Mucosa of descending colon (tissue), 3 donors: ENCODE results near the gene TAF11L5. TPM values are rescaled to one million over a fixed set of nuclear protein-coding genes. Genes with fewer than 3 reads are reported as not detected.
"Not testable (repeated sequence)": the region's sequence is repeated elsewhere in the genome, so short reads cannot be mapped to it uniquely, and the experiment has no call there.

ENCODE experiments used
- ATAC-seq: fragments of 200-7000 bp; cut with Tn5 transposase; one replicate; pipeline ENCODE4 v1.9.1; 2020; ENCODE audit warnings: mild to moderate bottlenecking, moderate library complexity
- DNase-seq, 3 donors: peaks; one replicate each; pipeline ENCODE4 v3.0.0-alpha.2; 2020
- H3K36me3 ChIP-seq: fragments of 200-600 bp; one replicate; pipeline ENCODE4 v1.8.0; 2021; ENCODE audit warnings: low read depth, mild to moderate bottlenecking
- H3K4me1 ChIP-seq: fragments of 200-600 bp; one replicate; pipeline ENCODE4 v1.8.0; 2021; ENCODE audit warnings: low read depth, mild to moderate bottlenecking
- H3K4me3 ChIP-seq: fragments of 200-600 bp; one replicate; pipeline ENCODE4 v1.8.0; 2021; ENCODE audit warnings: mild to moderate bottlenecking
- H3K9me3 ChIP-seq: fragments of 200-600 bp; one replicate; pipeline ENCODE4 v1.8.0; 2021; ENCODE audit warnings: mild to moderate bottlenecking
- intact Hi-C, 2 donors: fragments of 100-400 bp; cut with DNase I in 1 of 2; cut with micrococcal nuclease in 1 of 2; formaldehyde crosslinking; loops; one replicate each; pipeline versions ENCODE4 v1.11.0 to v1.11.1; 2022; cut with DNase I, micrococcal nuclease
- total RNA-seq, 3 donors: library from RNA; stranded (reverse); fragmentation: NEBNext Ultra II Directional in 2 of 3; extraction: Animal tissue kit (Norgen Biotek cat#: 25700) in 2 of 3; gene quantifications; one replicate each; pipeline versions ENCODE4 v1.2.1 to v1.2.4, GENCODE V29; 2021 to 2023
- donor health status: DM: no; HTN: no; CAD: no; lungs with moderate emphysema.
- donor health status: DM: no; HTN: no; CAD: no.
- donor health status: DM: no; HTN: yes; CAD: no.

TAF11L5 gene
- total RNA-seq, 3 donors from 2014 or later, result not detected

DNA sequence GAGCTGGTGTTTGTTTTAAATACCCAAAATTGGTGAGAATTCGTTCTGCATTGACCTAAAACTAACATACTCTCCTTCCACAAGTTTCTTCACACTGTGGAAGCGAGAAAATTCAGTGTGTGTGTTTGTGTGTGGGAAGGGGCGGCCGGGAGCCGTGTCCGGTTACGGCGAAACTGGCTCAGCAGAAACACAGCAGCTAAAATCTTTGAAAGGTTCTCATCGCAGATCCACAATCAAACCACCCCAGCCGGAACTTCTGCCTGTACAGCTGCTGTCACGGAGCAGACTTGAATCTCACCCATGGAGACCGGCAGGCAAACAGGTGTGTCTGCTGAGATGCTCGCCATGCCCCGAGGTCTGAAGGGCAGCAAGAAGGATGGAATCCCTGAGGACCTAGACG, 3.3 kb downstream of the TAF11L5 start, which contains the start of gene TAF11L6:
Gene TAF11L6 (plus strand): TSS at position 301 of the 400 bp plus-strand sequence.
- intact Hi-C loops, H3K36me3 ChIP-seq, H3K4me3 ChIP-seq, ATAC-seq, H3K4me1 ChIP-seq, DNase-seq, H3K9me3 ChIP-seq: not testable (repeated sequence)

Other genes starting within 250 kb of the TAF11L5 start
- gene TAF11L2, start 27.0 kb upstream of the TAF11L5 start, total RNA-seq, result not detected
- gene TAF11L3, start 6.9 kb upstream of the TAF11L5 start, total RNA-seq, result not detected
- gene TAF11L4, start 3.4 kb upstream of the TAF11L5 start, total RNA-seq, result not detected
- not detected for gene TAF11L6, start 3.4 kb downstream of the TAF11L5 start, total RNA-seq
- not detected for gene TAF11L7, start 60.5 kb downstream of the TAF11L5 start, total RNA-seq
- not detected for gene TAF11L8, start 65.7 kb downstream of the TAF11L5 start, total RNA-seq
- gene TAF11L9, start 69.2 kb downstream of the TAF11L5 start, total RNA-seq, result not detected
- not detected for gene TAF11L10, start 72.6 kb downstream of the TAF11L5 start, total RNA-seq
- not detected for gene TAF11L11, start 78.9 kb downstream of the TAF11L5 start, total RNA-seq
- not detected for gene TAF11L12, start 85.2 kb downstream of the TAF11L5 start, total RNA-seq
- gene TAF11L13, start 106.9 kb downstream of the TAF11L5 start, total RNA-seq, result not detected
- not detected for gene TAF11L14, start 109.2 kb downstream of the TAF11L5 start, total RNA-seq